HG03064 (cell line): ENCODE measurements around the gene SUSD4.

Experiments
- ATAC-seq: cut with Tn5 transposase; IDR thresholded peaks from one replicate; pipeline ENCODE4 v1.9.1; 2021; ENCODE audit warnings: low read depth; ENCODE audit not compliant: unreplicated experiment

Gene SUSD4

DNA sequence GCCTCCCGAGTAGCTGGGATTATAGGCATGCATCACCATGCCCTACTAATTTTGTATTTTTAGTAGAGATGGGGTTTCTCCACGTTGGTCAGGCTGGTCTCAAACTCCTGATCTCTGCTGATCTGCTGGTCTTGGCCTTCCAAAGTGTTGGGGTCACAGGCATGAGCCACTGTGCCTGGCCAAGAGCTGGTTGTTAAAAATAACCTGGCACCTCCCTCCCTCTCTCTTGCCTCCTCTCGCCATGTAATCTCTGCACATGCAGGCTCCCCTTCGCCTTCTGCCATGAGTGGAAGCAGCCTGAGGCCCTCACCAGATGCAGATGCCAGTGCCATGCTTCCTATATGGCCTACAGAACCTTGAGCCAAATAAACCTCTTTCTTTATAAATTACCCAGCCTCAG, 146.2 kb downstream of the SUSD4 start:
- ATAC-seq = no peak

DNA sequence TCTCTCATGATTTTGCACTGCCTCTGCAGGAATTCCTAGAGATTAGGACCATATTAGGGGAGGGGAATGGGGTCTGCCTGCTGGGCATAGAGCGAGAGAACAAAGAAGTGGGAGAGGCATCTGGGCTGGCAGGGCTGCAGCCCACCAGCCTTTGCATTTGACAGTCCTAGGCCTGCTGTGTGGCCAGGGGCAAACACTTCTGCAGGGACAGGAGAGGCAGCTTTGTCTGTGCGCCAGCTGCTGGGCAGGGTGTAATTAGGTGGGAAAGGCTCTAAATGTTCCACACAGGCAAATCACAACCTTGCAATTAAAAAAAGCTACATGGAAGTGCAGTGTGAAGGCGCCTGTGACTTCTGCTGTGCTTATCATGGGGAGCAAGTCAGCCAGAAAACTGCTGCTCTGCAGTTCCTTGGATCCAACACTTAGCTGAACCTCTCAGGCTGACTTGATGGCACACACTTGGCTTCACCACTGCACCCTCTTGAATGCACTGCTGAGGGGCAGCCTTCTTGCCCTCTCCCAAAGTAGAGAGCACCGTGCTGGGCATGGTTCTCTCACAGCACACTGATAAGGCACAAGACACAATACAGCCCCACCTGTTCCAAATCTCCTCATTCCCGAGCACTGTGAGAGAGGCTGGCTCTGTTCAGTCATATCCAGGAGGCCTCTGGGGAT, 147.3 kb downstream of the SUSD4 start:
- no peak for ATAC-seq

DNA sequence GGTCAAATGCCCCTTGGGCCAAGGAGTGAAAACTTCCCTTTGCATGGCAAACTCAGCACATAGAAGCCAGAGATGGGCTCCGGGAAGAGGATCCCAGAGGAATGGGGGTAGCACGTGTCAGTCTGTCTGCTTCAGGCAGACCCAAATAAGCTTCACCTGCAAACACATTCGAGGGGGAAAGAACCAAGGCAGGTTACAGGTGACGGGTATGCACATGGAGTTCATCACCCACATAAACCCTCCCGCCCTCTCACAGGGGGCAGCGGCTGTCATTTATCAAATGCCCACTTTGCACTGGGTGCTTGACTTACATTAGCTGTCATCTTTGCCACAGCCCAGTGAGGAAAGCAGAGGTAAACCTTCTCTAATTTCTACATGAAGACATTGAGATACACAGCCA, 147.9 kb downstream of the SUSD4 start:
- no peak for ATAC-seq

DNA sequence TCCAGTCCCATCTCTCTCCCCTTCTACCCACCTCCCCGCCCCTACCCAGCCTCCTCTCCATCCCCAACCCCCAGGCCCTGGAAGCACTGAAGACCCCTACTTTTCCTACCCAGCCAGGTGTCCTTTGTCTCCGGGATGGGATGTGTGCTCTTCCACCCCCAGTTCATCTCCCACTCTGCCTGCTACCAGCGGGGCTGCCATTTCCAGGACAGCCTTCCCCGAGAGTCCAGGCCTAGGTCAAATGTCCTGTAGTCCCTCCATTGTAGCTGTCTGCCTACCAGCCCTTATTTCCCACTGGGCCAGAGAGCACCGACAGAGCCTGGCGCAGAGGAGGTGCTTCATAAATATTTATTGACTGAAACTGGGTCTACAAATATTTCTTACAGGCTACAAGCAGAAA, 148.9 kb downstream of the SUSD4 start:
- ATAC-seq = no peak

DNA sequence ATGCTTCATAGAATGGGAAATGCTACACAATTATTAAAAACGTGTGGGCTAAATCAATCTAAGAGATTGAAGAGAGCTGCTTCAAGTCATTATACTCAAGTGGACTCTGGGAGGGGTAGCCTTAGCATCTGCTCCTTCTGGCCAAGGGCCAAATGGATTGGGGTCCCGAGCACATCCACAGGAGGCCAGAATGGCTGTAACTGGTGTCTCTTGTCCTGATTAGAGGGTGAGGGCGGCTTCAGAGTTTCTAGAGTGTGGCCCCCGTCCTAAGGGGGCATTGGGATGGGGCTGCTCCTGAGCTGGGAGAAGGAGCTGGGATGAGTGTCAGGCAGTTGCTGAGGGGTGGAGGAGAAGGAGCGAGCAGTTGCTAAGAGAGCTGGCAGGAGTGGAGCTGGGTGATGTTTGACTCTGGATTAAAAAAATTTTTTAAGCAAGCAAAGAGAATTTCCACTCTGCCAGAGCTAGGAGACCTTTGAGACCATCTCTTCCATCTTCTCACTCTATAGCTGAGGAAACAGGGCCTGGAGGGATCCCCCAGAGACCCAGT, 149.6 kb downstream of the SUSD4 start:
- ATAC-seq = no peak

DNA sequence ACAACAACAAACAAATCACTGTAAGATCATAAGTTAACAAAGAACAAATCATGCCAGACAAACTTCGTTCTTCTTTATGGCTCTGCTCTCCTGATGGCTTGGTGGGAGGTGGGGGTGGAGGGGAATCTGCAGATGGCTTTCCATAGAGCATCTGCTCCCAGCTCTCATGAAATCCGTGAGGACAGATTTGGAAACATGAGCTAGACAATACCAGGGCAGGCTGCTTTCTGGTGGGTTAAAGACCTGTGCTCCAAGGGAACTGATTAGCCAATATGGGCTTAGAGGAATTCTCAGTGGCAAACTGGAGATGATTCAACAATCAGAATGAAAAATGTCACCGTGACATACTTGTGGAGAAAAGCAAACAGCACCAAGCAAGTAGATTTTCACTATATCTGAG, 151.5 kb downstream of the SUSD4 start:
- no peak for ATAC-seq

DNA sequence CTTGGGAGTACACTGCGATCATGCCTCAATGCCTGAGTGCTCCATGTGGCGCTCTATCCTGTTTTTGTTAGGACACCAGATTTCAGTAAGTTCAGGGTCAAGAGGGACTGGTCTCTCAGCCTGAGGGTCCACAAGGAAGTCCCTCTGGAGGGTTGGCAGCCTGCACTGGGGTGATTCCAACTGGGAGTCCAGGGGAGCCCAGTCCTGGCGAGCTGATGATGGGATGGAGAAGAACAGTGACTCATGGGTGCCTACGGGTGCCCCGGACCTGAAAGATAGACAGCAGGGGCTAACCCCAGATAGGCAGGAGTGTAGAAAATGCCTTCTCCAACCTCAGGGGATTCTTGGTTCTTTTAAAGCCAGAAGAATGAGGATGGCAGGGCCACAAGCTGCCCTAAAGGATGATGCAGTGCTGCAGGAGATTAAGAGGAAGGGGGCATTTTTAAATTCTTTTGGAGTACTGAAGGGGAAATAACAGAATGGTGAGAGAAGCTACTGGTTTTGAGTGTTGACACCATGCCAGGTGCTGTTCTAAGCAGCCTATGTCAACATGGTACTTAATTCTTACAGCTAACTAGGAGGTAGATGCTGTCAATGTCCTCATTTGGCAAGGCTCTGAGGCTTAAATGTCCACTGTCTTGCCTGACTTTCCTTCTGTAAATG, 152.5 kb downstream of the SUSD4 start:
- no peak for ATAC-seq

DNA sequence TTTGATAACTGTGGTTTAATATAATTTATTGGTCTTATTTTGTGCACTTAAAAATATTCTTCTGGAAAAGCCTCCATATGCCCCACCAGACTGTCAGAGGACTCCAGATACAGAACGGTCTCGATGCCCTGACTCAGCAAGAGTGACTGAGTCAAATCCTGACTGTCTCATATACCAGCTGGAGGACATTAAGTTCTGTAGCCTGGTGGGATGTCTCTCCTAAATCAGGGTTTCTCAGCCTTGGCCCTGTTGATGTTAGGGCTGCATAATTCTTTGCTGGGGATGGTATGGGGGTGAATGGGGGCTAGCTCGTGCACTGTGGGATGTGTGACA, 153.2 kb downstream of the SUSD4 start:
- no peak for ATAC-seq

DNA sequence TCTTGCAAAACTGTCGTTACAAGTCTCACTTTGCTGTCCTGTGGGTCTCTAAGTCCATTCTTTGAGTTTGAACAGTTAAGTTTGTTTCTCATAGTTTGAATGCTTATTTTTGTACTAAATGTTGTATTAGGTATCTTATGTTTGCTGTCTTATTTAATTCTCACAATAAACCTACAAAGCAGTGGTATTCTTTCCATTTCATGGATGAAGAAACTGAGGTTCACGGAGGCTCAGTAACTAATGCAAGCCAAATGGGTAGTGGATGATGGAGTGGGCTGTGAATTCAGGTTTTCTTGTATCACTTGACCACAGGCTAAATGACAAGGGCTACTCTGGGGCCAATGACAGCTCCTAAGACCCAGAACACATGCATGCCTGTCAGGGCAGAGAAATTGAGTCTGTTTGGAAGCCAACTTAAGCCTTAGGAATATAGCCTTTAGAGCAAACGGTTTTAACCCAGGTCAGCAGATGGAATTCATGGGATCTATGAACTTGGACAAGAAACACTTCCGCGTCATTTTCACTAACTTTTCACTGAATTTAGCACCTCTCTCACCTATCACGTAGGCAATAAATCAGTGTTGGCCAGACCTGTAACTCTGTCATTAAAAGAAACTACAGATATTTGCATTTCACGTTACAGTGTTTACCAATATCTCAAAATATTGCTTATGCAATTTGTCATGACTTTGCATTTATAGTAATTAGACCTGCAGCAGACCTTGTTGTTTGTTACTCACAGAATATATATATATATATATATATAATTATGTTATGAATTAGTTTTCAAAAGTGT, 153.8 kb downstream of the SUSD4 start:
- no peak for ATAC-seq

DNA sequence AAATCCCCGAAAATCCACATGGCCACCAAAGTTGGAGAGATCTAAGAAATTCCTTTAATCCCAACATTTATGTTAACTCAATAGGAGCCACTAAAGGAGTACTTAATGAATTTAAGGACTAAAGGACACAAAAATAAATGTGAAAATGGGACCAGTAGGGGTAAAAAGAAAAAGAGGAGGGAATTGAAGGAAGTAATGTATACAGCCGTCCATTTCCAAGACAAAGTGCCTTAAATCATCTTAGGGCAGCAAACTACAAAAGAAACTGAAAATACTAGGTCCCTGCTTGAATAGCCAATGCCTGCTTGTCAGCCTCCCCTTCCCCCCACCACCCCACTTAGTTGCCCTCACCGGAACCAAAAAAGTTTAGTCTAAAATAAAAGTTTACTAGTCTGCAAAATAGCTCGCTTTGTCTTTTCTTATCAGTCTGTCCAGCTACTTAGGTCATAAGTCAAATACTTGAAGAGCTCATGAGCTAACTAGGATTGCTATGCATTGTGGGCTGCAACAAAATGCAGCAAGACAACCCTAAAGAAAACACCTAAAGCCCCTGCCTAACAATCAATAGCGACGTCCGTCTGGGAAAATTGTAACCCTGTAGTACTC, 154.6 kb downstream of the SUSD4 start:
- no peak for ATAC-seq

DNA sequence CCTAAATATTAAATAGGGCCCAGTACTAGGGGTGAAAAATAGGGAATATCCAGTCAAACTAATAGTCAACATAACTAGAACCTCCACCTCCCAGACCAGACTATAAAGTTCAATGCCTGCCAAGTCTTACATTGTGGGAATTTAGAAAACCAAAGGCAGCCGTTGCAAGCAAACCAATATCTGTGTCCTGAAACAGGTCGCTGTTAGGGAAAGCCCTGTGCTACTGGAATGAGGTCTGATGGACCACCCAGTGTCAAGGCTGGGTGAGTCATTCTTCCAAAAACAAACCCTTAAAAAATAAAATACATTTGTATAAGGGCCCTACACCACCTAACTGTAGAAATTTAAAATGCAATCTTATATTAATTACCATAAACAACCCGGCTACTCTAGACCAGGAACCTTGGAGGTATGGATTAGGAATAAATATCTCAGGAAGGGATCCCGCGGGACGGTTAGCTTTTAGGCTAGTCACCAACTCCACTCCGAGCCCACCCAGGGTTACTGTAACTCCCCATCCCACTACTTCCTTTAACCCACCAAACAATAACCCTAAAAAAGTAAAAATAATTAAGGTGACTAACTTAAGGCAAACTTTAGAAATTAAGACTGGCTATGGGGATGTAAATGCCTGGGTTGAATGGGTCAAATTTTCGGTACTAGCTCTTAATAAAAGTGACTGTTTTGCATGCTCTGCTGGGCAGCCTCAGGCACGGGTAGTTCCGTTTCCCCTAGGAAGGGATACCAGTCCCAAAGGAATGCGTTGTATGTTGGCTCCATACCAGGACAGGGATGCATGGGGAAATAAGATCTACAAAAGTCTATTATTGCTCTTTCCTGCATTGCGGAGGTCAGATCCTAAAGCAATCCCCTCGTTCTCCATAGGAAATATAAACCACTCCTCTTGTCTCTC, 155.6 kb downstream of the SUSD4 start:
- no peak for ATAC-seq

DNA sequence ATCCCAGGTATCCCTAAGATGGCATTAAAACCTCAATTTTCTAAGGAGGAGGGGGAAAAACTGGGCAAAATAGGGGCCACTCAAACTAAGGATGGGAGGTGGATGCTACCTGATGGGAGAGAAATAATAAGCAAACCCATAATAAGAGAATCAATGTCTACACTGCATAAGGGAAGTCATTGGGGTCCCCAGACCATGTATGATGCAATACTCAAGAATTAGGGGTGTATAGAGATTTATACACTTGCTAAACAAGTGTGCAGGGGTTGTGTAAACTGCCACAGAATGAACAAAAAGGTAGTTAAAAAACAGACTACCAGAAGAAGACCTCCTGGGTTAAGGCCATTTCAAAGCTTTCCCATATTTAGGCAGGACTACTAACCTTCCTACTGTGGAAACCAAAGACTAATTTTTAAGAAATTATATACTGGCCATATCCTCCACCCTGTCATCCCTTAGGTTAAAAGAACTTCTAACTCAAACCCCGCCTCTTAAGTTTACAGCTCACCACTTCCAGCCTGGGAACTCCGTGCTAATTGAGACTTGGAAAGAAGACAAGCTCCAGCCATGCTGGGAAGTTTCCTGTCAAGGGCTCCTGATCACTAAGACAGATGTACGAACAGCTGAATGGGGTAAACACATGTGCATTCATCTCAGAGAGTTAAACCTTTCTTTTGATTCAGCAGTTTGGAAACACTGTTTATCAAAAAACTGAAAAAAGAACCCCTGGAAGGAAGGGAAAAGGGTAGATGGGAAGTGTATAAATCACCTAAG, 156.5 kb downstream of the SUSD4 start:
- no peak for ATAC-seq

DNA sequence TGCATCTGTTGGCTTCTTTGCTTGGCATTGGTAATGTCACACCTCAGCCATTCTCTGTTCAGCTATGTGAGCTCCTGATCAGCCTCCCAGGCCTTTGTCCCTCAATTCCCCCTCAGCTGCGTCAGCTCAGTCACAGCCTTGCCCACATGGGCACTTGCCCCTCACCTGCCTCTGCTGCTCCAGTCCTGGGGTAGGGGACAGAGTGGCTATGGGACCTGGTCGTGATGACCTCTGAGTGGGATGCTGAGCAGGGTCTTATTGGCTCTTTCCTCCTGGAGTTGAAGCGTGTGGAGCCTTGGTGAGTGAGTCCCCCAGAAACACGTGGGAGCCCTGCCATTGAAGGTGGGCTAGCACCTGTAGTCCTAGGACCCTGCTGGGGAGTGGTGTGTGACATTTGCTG, 159.6 kb downstream of the SUSD4 start:
- no peak for ATAC-seq

DNA sequence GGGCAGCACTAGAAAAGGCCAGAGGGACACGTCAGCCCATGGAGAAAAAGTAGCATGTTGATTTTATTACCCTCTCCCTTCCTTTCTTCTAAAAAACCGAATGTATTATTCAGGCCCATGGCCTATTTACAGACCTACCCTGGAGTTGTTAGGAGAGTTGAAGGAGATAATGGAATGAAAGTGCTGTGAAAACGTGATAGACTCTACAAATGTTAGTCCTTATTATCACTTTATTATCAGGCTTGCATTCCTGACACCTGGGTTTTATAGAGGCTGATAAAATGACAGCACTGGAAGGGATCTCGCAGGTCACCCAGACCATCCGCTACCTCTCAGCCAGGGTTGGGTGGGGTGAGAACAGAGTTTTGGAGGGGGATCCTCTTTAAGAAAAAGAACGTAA, 160.3 kb downstream of the SUSD4 start:
- no peak for ATAC-seq

DNA sequence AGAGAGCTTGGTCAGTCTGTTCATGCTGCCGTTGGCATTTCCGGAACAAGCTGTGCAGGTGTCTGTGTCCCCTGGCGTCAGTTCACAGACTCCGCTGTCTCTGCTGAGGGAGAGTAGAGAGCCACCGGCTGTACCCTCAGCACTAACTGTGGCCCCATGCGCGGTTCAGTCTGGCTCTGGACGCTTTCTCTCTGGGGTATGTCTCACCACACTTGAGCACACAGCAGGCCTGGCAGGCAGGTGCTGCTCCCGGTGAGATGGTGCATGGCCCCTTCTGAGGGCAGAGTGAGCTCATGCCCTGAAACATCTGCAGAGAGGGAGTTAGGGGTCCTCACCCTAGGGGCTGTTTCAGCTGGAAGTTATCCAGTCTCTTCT, 161.0 kb downstream of the SUSD4 start:
- ATAC-seq = no peak

DNA sequence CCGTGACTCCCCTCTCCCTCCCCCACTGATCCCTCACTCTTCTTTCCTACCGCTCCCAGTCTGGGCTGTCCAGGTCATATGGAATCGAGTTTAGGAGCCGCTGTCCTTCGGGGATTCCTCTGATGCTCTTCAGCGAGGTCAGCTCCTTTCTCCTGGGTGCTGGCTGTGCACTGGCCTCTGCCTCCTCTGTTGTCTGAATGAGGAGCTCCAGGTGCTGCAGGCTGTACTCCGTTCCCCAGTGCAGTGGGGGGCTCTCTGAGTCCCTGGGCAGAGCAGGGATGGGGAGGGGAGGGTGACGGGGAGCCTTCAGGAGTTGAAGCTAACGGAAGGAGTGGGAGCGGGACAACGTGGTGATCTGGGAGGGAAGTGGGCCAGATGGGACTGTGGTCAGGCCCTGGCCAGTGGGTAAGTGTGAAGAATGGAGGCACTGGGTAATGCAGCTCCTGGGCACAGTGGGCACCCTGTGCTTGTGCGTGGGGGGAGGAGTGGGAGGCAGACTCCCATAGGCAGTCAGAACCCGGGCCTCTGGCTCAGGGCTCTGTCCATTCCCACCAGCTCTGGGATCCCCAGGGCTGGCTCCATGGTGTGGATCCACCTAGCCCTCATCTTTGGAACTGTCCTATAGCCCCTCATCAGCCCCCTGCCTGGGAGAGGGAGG, 161.5 kb downstream of the SUSD4 start:
- no peak for ATAC-seq

DNA sequence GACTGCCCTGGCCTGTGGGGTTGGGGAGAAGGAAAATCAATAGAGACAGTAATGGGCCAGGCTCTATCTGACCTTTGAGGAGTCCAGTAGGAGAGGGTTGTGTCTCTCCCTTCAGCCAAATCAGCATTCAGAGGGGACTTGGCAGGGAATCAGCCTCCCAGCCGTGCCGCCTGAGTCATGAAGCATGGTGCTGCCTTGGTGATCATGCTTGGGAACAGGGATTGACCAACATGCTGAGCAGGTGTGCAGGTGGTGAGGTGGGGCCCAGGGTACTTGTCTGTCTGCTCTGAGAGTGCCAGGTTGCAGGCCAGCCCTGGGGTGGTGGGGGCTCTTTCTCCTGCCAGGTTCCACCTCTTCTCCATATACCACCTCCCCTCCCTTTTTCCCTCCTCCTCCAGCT, 162.0 kb downstream of the SUSD4 start:
- no peak for ATAC-seq

DNA sequence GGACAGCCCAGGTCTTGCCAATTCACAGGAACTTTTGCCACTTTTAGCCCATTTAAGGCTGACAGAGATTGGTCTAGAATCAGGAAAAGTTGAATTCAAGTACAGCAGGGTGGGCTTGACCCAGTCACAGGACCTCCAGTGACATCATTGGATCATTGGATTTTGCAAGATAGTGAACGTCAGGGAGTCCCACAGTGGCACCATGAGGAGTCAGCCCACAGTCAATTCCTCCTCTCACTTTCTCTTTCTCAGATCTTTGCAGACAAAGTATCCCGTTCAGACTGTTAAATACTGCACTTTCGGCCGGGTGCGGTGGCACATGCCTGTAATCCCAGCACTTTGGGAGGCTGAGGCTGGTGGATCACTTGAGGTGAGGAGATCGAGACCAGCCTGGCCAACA, 163.1 kb downstream of the SUSD4 start:
- no peak for ATAC-seq

DNA sequence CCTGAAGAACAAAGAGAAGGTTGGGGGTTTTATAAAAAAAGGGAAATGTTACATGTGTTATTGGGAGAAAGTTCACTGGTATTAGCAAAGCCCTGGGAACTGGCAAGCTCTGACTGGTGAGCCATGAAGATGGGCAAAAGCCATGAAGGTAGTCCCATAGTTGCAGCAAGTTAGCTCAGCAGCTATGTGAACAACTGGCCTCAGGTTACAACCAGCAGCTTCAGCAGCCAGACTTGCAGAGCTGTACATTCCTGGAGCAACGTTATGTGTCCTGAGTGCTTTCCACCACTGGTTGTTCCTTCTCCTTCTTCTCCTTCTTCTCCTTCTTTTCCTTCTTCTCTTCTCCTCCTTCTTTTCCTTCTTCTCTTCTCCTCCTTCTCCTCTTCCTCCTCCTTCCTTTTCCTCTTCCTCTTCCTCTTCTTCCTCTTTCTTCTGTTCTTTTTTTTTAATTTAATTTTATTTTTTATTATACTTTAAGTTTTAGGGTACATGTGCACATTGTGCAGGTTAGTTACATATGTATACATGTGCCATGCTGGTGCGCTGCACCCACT, 164.8 kb downstream of the SUSD4 start:
- ATAC-seq = no peak
